GM18508 (cell line): ENCODE measurements around the gene ZBTB2.
"Not testable (repeated sequence)": the region's sequence is repeated elsewhere in the genome, so short reads cannot be mapped to it uniquely, and the experiment has no call there.

Experiments
- ATAC-seq: cut with Tn5 transposase; IDR thresholded peaks from one replicate; pipeline ENCODE4 v1.9.1; 2021; ENCODE audit warnings: moderate number of reproducible peaks; ENCODE audit not compliant: insufficient read depth, unreplicated experiment

ZBTB2 gene

GRCh38 chr6:151375833-151376232, 15.5 kb downstream of the ZBTB2 start:
- ATAC-seq: no peak

DNA sequence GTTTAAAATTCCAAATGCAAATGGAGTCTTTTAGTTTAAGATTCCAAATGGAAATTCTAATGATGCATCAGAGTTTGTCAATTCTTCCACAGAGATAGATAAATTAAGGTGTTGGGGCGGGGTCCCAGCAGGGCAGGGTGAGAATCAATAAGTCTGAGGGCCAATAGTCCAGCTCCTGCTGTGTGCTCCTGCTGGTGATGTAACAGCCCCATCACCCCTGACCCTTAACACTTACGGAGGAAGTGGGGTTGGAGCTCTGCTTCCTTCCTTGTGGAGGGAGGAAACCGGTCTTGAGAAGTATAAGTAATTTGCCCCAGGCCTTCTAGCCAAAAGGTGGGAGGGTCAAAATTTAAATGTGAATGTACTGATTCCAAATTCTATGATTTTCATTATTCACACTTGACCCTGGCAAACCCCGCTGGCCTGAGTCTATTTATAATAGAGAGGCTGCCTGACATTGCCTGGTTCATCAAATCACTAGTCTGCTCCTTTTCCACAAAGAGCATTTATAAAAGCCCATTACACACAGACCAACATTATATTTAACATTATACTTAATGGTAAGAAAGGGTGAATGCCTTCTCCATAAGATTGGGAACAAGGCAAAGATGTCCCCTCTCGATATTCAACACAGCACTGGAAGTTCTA, 17.2 kb downstream of the ZBTB2 start:
- no peak for ATAC-seq

DNA sequence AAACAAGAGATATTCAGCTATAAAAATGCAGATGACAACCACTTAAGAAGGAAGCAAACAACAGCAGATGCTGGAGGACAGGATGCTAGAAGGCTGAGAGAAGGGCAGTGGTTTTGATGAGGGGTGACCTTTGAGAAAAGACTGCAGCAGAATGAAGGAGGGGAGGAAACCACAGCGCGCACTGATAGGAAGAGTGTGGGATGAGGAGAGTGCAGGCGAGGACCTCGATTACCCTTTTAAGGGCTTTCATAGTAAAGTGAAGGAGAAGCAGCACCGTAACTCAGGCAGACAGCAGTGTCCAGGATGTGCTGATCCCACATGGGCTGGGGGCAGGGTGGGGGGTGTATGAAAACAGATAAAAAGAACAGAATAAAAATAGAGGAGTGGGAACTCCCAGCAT, 19.2 kb downstream of the ZBTB2 start:
- no peak for ATAC-seq

DNA sequence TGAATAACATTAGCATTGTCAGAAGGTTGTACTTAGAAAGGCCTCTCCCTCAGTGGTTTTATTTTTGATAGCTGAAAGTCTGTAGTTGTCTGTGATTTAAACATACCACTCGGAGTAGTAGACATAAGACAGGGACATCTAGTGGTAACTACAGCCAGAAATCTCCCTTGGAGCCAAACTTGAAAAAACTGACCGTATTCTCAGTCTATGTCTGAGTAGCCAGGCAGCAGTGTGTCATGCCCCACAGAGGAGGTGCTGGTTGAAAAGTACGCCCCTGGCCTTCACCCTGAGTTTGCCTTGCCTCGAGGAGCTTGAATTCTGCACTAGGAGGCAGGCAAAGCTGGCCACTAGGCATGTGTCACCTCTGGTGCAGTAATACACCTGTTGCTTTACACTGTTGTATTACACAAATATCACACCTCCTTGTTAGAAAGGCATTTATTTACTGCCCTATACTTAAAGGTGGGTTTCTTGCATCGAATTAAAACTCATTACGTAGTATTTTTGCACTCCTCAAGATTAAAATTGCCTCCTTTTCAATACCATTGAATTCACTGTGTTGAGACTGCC, 20.8 kb downstream of the ZBTB2 start:
- ATAC-seq: no peak

- no peak for ATAC-seq
Measured at GRCh38 chr6:151365233-151365632, 26.1 kb downstream of the ZBTB2 start.

DNA sequence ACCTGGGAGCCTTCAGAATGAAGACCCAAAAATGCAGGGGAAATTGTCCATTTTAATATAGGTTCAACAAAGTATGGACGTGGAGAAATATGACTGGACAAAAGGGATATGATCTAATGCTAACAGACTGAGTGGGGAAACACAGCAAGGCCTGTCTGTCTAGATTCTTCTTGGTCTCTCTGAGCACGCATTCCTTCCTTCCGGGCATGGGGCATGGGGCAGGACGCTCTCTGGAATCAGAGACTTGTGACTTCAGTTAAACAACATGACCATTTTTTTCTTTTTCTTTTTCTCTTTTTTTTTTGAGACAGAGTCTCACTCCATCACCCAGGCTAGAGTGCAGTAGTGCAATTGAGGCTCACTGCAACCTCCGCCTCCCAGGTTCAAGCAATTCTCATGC, 31.9 kb downstream of the ZBTB2 start:
- no peak for ATAC-seq

DNA sequence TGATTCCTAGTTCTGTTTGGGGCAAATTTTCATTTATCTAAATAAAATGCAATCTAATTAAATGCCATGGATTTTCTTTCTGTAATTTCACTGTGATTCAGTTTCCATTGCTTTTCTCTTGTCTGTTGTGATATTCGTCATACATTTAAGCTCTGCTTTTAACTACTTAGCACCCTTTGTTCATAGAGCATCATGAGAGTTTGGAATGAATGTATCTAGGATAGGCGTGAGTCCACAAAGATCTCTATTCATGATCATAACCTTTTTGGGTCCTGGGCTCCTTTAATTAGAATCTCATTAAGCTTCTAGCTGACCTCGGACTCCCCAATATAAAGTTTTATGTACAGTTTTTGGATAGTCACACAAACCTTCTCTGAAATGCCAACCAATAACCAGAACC, 32.9 kb downstream of the ZBTB2 start:
- ATAC-seq: no peak

DNA sequence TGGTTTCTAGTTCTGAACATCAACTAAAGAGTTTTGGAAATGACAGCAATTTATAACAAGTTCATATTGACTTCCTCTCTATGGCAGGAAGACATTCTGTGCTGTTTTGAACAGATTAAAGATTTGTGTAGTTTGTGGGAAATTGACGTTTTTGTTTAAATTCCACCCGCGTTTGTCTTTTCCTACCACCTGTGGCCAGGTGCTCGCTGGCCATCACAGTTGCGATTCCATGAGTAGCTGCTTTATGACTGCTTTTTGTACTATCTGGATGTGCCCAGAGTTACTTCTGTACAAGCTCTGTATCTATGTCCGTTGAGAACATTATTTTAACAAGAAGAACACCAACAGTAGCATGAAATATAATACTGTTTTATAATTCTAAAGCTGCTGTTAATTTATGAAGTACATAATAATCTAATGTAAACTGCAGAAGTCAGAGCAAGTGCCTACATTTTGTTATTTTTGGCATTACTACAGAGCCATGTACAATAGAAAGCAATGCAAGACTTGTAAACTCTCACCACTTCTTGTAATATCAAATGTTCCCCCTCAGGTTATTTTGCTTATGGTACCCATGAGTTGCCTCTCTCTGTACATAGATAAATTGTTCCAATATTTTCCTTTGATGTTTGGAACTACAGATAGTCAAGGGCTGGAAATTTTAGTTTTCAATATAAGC, 33.5 kb downstream of the ZBTB2 start:
- ATAC-seq: no peak

GRCh38 chr6:151356983-151357382, 34.4 kb downstream of the ZBTB2 start:
- ATAC-seq: not testable (repeated sequence)

DNA sequence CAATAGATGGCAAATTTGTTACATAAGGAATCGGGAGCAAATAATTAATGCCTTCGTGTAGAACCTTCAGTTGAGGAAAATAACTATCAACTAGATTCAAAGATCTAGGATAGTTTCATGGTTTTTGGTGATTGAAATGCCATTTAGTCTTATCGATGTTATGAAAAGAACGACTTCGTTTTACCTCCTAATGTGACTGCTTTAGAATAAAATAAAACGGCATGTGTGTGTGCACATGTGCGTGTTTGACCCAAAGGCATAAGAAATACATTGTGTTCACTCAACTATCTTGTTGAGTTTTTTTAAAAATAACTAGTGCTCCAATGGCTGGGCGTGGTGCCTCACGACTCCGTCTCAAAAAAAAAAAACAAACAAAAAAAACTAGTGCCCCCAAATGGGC, 37.6 kb downstream of the ZBTB2 start:
- ATAC-seq: no peak

- ATAC-seq: no peak
Measured at GRCh38 chr6:151352410-151353396, 38.7 kb downstream of the ZBTB2 start.

GRCh38 chr6:151351731-151352130, 39.6 kb downstream of the ZBTB2 start:
- no peak for ATAC-seq

GRCh38 chr6:151351146-151351700, 40.1 kb downstream of the ZBTB2 start:
- ATAC-seq: no peak

- ATAC-seq: no peak
Measured at GRCh38 chr6:151350442-151351145, 40.8 kb downstream of the ZBTB2 start.

GRCh38 chr6:151349651-151350270, 41.6 kb downstream of the ZBTB2 start:
- no peak for ATAC-seq

DNA sequence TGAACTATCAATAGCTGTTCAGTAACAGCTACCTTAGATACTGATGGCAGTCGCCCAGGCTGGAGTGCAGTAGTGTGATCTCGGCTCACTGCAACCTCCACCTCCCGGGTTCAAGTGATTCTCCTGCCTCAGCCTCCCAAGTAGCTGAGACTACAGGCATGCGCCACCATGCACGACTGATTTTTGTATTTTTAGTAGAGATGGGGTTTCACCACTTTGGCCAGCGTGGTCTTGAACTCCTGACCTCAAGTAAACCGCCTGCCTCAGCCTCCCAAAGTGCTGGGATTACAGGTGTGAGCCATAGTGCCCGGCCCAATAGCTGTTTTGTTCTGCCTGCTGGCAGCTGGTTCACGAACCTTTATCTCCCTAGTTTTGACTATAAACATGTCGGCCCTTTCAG, 48.6 kb downstream of the ZBTB2 start:
- not testable (repeated sequence) for ATAC-seq

DNA sequence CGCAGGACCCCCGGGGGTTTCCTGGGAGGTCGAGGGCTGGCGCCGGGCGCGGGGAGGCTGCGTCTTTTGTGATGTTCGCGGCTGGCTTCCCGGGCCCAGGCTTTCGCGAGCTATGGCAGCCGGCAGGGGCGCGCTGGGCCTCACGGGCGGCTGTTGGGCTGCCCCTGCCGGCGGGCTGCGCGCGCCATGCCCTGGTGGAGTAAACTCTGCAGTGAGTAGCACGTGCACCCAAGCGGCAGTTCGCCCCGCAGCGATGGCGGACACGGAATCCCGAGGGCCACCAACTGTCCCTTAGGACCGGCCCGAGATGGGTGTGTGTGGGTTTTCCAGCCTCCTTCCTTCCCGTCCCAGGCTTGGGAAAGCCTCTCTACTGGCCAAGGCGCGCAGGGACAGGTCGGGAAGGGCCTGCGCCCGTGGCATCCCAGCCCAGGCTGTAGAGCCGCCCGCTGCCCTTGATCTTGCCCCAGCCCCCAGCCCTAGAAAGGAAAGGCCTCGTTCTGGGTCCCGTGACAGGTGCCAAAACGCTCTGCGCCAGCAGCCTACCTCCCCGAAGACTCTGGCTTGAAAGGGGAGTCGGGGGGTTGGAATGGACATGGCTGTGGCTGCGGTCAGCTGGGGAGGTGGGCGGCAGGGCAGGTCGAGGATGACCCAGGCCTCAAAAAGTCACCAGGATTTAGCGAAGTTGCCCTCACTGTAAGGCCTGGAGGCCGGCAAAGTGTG, 49.7 kb downstream of the ZBTB2 start:
- no peak for ATAC-seq

DNA sequence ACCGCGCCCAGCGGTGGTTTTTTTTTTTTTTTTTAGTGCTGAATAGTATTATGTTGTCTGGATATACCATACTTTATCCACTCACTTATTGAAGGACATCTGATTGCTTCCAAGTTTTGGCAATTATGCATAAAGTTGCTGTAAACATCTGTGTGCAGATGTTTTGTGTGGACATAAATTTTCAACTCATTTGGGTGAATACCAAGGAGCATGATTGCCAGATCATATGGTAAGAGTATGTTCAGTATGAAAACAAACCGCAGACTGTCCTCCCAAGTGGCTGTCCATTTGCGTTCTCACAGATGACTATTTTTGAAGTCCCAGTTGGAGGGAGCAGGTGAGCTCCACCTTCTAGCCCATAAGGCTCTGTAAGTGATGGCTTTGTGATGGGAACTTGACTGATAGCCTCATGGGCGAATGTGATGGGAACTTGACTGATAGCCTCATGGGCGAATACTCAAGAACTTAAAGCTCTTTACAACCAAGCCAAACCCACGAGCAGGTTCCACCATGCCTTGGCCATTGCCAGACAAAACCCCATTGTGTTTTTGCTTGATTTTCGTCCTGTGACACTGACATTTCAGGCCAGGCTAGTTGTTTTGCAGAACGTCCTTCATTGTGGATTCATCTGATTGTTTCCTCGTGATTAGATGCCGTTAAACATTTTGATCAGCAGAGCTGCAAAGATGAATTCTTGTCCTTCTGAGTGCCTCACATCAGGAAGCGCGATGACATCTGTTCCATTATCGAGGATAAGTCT, 51.0 kb downstream of the ZBTB2 start:
- no peak for ATAC-seq
